HL-60 (cell line): Measurements from ENCODE around the gene CD300H.

ENCODE experiments used
- DNase-seq, 2 experiments: peaks; one replicate each; pipeline ENCODE4 v3.0.0-alpha.2; 2010 to 2020; ENCODE audit warnings: low read depth in 1 of 2, low spot score in 1 of 2
- H3K27ac ChIP-seq: fragments of 250-450 bp; sonication (Bioruptor Pico); replicated peaks from 2 replicates; pipeline ENCODE4 v1.5.1; 2020; ENCODE audit warnings: mild to moderate bottlenecking, moderate library complexity
- H3K27me3 ChIP-seq: fragments of 250-450 bp; sonication (Bioruptor Pico); 2 replicates; pipeline ENCODE4 v1.5.1; 2021; ENCODE audit warnings: mild to moderate bottlenecking, moderate library complexity; ENCODE audit not compliant: insufficient read depth, poor library complexity, severe bottlenecking
- H3K4me3 ChIP-seq: replicated peaks from 2 replicates; pipeline ENCODE4 v1.5.1; 2011; ENCODE audit warnings: mild to moderate bottlenecking, control low read depth, low read length; ENCODE audit not compliant: insufficient read depth
- GABPA ChIP-seq: IDR thresholded peaks from 2 replicates; pipeline ENCODE4 v1.6.1; 2012; ENCODE audit warnings: low read depth
- POLR2AphosphoS5 ChIP-seq: IDR thresholded peaks from 2 replicates; pipeline ENCODE4 v1.6.1; 2012; ENCODE audit warnings: low read depth
- SPI1 ChIP-seq: IDR thresholded peaks from 2 replicates; pipeline ENCODE4 v1.6.1; 2012; ENCODE audit warnings: low read depth, mild to moderate bottlenecking, borderline replicate concordance
- long read RNA-seq: library from polyadenylated mRNA; unstranded; transcript quantifications from one replicate; pipeline ENCODE4 v2.0.0, GENCODE V29; 2020
- TF ChIP-seq, protein P1 (sequence below): IDR thresholded peaks from 2 replicates; pipeline ENCODE4 v1.6.1; 2012; ENCODE audit warnings: low read depth; ENCODE audit not compliant: insufficient replicate concordance
- TF ChIP-seq, protein P2 (sequence below): IDR thresholded peaks from one replicate; pipeline ENCODE4 v1.5.1; 2011; ENCODE audit warnings: low read length, control low read depth, inconsistent platforms; ENCODE audit not compliant: insufficient read depth

CD300H gene
- long read RNA-seq, result 0 reads

DNA sequence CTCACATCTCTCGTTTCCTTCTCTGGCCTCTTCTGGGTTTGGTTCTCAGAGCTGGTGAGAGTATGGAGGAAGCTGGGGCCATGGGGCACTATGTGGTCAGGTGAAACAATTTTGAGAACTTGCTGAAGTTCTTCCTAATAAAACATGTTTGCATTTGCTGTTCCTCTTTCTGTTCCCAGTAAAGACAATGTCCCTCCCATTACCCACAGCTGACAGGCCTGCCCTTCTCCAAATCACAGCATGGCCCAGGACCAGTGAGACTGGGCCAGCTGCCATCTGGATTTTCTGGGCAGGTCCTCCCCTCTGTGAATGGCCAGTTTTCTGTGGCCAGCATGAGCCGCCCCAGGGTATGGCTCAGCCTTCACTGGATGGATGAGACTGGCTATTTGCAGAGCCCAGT lies at the start of gene CD300H:
Gene CD300H, minus strand, starts transcription at position 113 of the 400 bp plus-strand sequence.
- TF ChIP-seq, protein P1, sequence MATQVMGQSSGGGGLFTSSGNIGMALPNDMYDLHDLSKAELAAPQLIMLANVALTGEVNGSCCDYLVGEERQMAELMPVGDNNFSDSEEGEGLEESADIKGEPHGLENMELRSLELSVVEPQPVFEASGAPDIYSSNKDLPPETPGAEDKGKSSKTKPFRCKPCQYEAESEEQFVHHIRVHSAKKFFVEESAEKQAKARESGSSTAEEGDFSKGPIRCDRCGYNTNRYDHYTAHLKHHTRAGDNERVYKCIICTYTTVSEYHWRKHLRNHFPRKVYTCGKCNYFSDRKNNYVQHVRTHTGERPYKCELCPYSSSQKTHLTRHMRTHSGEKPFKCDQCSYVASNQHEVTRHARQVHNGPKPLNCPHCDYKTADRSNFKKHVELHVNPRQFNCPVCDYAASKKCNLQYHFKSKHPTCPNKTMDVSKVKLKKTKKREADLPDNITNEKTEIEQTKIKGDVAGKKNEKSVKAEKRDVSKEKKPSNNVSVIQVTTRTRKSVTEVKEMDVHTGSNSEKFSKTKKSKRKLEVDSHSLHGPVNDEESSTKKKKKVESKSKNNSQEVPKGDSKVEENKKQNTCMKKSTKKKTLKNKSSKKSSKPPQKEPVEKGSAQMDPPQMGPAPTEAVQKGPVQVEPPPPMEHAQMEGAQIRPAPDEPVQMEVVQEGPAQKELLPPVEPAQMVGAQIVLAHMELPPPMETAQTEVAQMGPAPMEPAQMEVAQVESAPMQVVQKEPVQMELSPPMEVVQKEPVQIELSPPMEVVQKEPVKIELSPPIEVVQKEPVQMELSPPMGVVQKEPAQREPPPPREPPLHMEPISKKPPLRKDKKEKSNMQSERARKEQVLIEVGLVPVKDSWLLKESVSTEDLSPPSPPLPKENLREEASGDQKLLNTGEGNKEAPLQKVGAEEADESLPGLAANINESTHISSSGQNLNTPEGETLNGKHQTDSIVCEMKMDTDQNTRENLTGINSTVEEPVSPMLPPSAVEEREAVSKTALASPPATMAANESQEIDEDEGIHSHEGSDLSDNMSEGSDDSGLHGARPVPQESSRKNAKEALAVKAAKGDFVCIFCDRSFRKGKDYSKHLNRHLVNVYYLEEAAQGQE, result no peak
- no peak for TF ChIP-seq GABPA
- TF ChIP-seq, protein P2, sequence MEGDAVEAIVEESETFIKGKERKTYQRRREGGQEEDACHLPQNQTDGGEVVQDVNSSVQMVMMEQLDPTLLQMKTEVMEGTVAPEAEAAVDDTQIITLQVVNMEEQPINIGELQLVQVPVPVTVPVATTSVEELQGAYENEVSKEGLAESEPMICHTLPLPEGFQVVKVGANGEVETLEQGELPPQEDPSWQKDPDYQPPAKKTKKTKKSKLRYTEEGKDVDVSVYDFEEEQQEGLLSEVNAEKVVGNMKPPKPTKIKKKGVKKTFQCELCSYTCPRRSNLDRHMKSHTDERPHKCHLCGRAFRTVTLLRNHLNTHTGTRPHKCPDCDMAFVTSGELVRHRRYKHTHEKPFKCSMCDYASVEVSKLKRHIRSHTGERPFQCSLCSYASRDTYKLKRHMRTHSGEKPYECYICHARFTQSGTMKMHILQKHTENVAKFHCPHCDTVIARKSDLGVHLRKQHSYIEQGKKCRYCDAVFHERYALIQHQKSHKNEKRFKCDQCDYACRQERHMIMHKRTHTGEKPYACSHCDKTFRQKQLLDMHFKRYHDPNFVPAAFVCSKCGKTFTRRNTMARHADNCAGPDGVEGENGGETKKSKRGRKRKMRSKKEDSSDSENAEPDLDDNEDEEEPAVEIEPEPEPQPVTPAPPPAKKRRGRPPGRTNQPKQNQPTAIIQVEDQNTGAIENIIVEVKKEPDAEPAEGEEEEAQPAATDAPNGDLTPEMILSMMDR, result no peak
- no peak for TF ChIP-seq POLR2AphosphoS5
- peak; percentile 52; the same call in 1 of the 2 replicates for TF ChIP-seq SPI1
- Histone ChIP-seq H3K4me3 (no peak within 1 kb of the TSS), H3K27ac (no peak within 1 kb of the TSS), H3K27me3 (no peaks in the 10 kb centered on the region)
- peak in 1 of 2 experiments; percentile 53 for DNase-seq

GRCh38 chr17:74616696-74617095 lies 49.4 kb upstream of the CD300H start:
- H3K27me3 ChIP-seq, result peaks cover 11% of the 10 kb centered on the region

GRCh38 chr17:74612046-74612445 lies 44.7 kb upstream of the CD300H start:
- Histone ChIP-seq H3K27me3 (peaks cover 11% of the 10 kb centered on the region), H3K27ac (no peak overlapping the region), H3K4me3 (no peak overlapping the region)
- TF ChIP-seq, protein P2, result no peak
- TF ChIP-seq POLR2AphosphoS5 (no peak), SPI1 (no peak), GABPA (no peak)
- TF ChIP-seq, protein P1, result no peak
- DNase-seq, result no peak

More at GRCh38 chr17:74616696-74617095, 49.4 kb upstream of the CD300H start:
- Histone ChIP-seq H3K4me3 (no peak overlapping the region), H3K27ac (no peak overlapping the region)
- DNase-seq, result no peak
- TF ChIP-seq GABPA (no peak), POLR2AphosphoS5 (no peak), SPI1 (no peak)
- TF ChIP-seq, protein P1, result no peak
- TF ChIP-seq, protein P2, result no peak
